Stimulated activated CD4-positive, alpha-beta T cell treated with anti-CD3 and anti-CD28 coated beads, TNF-alpha, amount 100 ng/mL, for 24 hours (primary cell): Measurements from ENCODE around the gene SLC16A8.
"Not testable (repeated sequence)": the region's sequence is repeated elsewhere in the genome, so short reads cannot be mapped to it uniquely, and the experiment has no call there.

Source experiments
- DNase-seq, 3 experiments: peaks; one replicate each; pipeline ENCODE4 v3.0.0-alpha.2; 2020; ENCODE audit warnings: low read depth in 3 of 3

The SLC16A8 gene

DNA sequence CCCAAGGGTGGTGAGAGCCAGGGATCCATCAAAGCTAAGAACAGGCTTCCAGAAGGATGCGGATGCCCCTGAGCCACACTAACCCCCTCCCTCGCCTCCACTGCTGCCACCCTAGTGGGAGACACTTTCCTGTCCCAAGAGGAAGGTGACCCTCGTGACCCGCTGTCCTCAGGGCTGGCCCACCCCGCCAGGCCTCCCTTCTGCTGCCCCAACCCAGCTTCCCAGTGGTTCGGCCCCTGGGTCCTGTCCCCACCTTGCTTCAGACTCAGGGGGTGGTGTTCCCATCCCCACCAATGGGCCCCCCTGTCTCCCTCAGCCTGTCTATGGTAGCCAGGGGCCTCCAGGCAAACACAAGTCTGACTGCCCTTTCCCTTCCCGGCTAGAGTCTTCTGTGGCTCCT lies 33.3 kb downstream of the SLC16A8 start:
- DNase-seq = no peak

- no peak for DNase-seq
Measured at GRCh38 chr22:38049812-38050619, 34.0 kb downstream of the SLC16A8 start.

GRCh38 chr22:38046070-38046748 lies 37.8 kb downstream of the SLC16A8 start:
- DNase-seq = no peak

GRCh38 chr22:38043151-38044039 lies 40.6 kb downstream of the SLC16A8 start:
- no peak for DNase-seq

DNA sequence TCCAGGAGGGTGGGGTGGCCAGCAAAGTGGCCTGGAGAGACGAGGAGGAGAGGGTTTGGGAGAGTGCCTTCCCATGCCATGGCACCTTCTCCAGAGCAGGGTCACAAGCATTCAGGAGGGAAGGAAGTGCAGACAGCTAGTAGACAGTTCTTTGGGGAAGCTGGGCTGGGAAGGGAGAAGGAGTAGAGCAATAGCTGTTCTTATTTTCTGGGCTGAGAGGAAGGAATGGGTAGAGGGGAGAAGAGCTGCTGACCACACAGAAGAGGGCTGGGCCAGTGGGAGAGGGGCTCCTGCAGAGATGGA lies 41.5 kb downstream of the SLC16A8 start:
- DNase-seq = no peak

- no peak for DNase-seq
Measured at GRCh38 chr22:38041760-38042487, 42.1 kb downstream of the SLC16A8 start.

- no peak for DNase-seq
Measured at GRCh38 chr22:38040953-38041759, 42.8 kb downstream of the SLC16A8 start.

DNA sequence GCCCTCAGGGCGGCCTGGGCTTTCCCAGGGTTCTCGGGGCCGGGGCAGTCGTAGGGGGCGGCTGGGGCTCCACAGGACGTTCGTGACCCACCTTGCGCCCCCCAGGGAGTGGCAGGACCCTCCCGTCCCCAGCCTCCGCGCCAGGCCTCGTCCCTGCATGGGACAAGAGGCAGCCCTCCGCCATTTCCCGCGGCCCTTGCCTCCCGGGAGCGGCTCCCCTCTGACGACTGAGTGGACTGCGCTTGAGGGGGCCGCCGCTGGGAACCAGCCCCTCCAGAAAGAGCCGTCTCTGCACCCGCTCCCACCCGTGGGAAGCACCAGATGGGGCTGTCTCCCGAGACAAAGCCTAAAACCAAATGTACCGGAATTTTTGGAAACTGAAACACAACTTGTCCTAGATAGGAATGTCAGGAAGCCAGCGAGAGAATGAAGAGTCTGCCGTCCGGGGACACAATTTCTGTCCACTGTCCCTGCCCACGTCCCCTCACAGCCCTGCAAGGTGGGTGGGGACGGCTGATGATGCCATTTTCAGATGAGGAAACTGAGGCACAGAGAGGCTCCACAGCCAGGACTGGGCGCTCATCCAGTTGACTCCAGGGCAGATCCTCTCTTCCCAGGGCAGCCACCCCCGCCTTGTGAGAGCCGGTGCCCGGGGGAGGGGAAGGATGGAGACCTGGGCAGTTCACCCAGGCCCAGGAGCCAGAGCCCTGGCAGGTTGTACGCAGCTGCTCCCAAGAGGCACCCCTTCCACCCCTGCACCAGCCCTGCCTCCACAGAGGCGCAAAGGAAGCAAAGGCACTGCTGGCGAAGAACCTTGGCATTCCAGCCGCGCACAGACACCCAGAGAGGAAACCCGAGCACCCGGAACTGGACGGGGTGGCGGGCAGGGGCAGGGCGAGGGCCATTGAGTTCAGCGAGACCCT lies 44.8 kb downstream of the SLC16A8 start:
- no peak for DNase-seq

- DNase-seq = no peak
Measured at GRCh38 chr22:38038426-38038825, 45.6 kb downstream of the SLC16A8 start.

DNA sequence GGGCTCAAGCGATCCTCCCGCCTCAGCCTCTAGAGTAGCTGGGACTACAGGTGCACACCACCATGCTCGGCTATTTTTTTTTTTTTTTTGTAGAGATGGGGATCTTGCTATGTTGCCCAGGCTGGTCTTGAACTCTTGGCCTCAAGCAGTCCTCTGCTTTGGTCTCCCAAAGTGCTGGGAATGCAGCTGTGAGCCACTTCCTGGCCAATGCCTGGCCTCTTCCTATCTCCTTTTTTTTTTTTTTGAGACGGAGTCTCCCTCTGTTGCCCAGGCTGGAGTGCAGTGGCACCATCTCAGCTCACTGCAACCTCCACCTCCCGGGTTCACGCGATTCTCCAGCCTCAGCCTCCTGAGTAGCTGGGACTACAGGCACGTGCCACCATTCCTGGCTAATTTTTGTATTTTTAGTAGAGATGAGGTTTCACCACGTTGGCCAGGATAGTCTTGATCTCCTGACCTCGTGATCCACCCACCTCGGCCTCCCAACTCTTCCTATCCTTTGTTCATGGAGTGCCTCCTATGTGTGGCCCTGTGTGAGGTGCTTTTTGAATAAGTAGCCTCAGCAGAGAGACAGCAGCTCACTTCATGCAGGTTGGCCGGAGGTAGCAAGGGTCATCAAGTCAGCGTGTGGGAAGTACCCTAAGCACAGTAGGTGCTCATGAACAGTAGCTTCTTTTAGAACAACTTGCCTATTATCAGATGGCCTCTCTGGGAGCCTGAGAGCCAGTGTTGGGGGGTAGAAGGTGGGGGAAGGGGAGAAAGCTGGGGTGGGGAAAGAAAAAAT lies 46.4 kb downstream of the SLC16A8 start:
- DNase-seq = not testable (repeated sequence)

- DNase-seq = no peak
Measured at GRCh38 chr22:38036392-38037062, 47.5 kb downstream of the SLC16A8 start.

DNA sequence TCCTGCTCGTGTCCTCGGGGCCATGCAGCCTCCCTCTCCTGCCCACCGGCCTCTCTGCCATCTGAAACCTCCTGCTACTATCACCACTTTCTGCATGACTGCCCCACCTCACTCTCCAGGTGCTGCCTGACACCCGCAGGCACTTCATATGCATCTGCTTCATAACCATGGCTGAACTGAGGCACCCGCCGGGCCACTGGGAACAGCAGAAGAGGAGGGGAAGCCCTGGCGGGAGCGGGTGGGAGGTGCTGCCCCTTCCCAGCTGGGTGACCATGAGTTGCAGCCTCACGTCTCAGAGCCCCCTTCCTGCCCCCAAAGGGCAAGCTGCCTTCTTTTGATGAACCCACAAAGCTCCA lies 48.5 kb downstream of the SLC16A8 start:
- DNase-seq = no peak

DNA sequence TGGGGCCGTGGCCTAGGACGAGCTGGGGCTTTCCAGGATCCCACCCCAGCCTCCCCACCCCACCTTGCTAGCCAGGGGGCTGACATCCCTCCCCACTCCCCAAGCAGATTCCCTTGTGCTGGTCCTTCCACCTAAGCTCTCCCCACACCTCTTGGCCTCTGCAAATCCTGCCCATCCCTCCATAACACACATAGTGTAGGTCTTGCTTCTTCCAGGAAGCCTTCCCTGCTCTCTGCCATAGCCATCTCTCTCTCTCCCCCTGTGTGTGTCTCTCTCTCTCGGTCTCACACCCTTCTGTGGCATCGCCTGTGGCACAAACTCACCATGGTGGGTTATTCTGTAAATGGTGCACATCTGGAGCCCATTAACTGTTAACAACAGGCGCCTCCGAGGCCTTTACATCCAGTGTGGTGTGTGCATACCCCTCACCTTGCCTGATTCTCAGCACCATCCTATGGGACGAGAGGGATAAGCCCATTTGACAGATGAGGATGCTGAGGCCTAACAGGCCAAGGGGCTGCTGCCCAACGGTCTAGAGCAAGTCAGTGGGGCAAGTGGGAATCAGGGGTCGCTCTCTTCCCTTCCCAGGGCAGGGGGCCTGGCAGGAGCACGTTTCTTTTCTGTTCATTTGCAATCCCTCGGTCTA lies 49.0 kb downstream of the SLC16A8 start:
- DNase-seq = no peak

GRCh38 chr22:38034278-38034882 lies 49.6 kb downstream of the SLC16A8 start:
- no peak for DNase-seq

GRCh38 chr22:38033522-38034277 lies 50.3 kb downstream of the SLC16A8 start:
- no peak for DNase-seq

GRCh38 chr22:38032681-38033521 lies 51.1 kb downstream of the SLC16A8 start:
- DNase-seq = no peak
